ENCODE data around the gene DLG2. TPM values are rescaled to one million over a fixed set of nuclear protein-coding genes. Genes with fewer than 3 reads are reported as not detected.

The DLG2 gene
- total and polyA plus RNA-seq, 2 donors (not counting 3 experiments of a cell fraction or from before 2014, with no cell fraction given): 0.15 to 1.1 TPM

- no peaks in the 10 kb centered on the region for H3K36me3 ChIP-seq (ENCODE audit: control insufficient read depth in 2 of 2, extremely low read depth in 1 of 2, insufficient read depth in 2 of 2, low read length in 2 of 2)
- ChIA-PET CTCF (no interaction called here), POLR2A (no interaction called here)
- no peak overlapping the region for H3K27ac ChIP-seq (ENCODE audit: insufficient read depth, low read depth, low read length)
- H3K4me1 ChIP-seq (ENCODE audit: control insufficient read depth, extremely low read depth, insufficient read depth, low read length): no peaks in the 10 kb centered on the region
- no TSS peak for BruUV-seq (replicated peaks)
- FAIRE-seq (no peak), DNase-seq (ENCODE audit: low read depth, low spot score) (no peak)
- TF ChIP-seq GATA2 (IDR thresholded peaks at IDR 0.05; ENCODE audit: insufficient read depth, insufficient read length, low read depth, low read length) (no peak), MYC (IDR thresholded peaks at IDR 0.05; ENCODE audit: low read depth, low read length) (no peak), POLR2AphosphoS5 (IDR thresholded peaks at IDR 0.05; ENCODE audit: insufficient read depth, low read depth, low read length) (no peak), MAX (IDR thresholded peaks at IDR 0.05; ENCODE audit: insufficient read depth, insufficient read length) (no peak), JUN (IDR thresholded peaks at IDR 0.05; ENCODE audit: borderline replicate concordance, insufficient read depth, insufficient read length, low read depth) (no peak), EZH2 (IDR thresholded peaks at IDR 0.05; ENCODE audit: borderline replicate concordance, low read depth, low read length, severe bottlenecking) (no peak), POLR2A (IDR thresholded peaks at IDR 0.05; ENCODE audit: low read depth, low read length) (no peak), CTCF (IDR thresholded peaks at IDR 0.05; ENCODE audit: extremely low read depth in 1 of 2, insufficient read depth in 1 of 2, low read depth in 1 of 2, low read length in 2 of 2) (no peak), FOS (IDR thresholded peaks at IDR 0.05; ENCODE audit: borderline replicate concordance, insufficient read depth, low read length) (no peak)
- peaks cover 2% of the 10 kb centered on the region for H3K9me3 ChIP-seq (replicated peaks; ENCODE audit: control insufficient read depth, insufficient read depth, low read length)
- no peaks in the 10 kb centered on the region for H3K27me3 ChIP-seq (ENCODE audit: control insufficient read depth in 2 of 2, insufficient read depth in 2 of 2, low read length in 2 of 2)
- no peaks in the 10 kb centered on the region for H4K20me1 ChIP-seq (replicated peaks; ENCODE audit: control insufficient read depth, extremely low read depth, insufficient read depth, low read length)
- dilution Hi-C loops (cut with MboI; ENCODE audit: extremely low pct_ligation_motif_present, low sequenced_read_pairs): no loop called here
- H3K9ac ChIP-seq (replicated peaks; ENCODE audit: extremely low read depth, insufficient read depth, low read length): no peak overlapping the region
- H3K4me3 ChIP-seq (replicated peaks in 1 of 3; ENCODE audit: insufficient read depth in 1 of 3, low read depth in 1 of 3, low read length in 3 of 3): no peak overlapping the region
- no peak overlapping the region for H3K4me2 ChIP-seq (ENCODE audit: insufficient read depth, low read length)
- no peaks in the 10 kb centered on the region for H3K79me2 ChIP-seq (ENCODE audit: control insufficient read depth, insufficient read depth, low read length)
- H3K9me1 ChIP-seq (replicated peaks; ENCODE audit: control insufficient read depth, extremely low read depth, insufficient read depth, low read length): no peaks in the 10 kb centered on the region
- intact Hi-C loops (cut with micrococcal nuclease): no loop called here
- no peak overlapping the region for H2AFZ ChIP-seq (ENCODE audit: low read depth, low read length)
These were observed 242.0 kb downstream of the DLG2 start for GRCh38 chr11:85385111-85385510.
